ENCODE results near the gene WAPL.
"Not testable (repeated sequence)": the region's sequence is repeated elsewhere in the genome, so short reads cannot be mapped to it uniquely, and the experiment has no call there.

The WAPL gene, protein sequence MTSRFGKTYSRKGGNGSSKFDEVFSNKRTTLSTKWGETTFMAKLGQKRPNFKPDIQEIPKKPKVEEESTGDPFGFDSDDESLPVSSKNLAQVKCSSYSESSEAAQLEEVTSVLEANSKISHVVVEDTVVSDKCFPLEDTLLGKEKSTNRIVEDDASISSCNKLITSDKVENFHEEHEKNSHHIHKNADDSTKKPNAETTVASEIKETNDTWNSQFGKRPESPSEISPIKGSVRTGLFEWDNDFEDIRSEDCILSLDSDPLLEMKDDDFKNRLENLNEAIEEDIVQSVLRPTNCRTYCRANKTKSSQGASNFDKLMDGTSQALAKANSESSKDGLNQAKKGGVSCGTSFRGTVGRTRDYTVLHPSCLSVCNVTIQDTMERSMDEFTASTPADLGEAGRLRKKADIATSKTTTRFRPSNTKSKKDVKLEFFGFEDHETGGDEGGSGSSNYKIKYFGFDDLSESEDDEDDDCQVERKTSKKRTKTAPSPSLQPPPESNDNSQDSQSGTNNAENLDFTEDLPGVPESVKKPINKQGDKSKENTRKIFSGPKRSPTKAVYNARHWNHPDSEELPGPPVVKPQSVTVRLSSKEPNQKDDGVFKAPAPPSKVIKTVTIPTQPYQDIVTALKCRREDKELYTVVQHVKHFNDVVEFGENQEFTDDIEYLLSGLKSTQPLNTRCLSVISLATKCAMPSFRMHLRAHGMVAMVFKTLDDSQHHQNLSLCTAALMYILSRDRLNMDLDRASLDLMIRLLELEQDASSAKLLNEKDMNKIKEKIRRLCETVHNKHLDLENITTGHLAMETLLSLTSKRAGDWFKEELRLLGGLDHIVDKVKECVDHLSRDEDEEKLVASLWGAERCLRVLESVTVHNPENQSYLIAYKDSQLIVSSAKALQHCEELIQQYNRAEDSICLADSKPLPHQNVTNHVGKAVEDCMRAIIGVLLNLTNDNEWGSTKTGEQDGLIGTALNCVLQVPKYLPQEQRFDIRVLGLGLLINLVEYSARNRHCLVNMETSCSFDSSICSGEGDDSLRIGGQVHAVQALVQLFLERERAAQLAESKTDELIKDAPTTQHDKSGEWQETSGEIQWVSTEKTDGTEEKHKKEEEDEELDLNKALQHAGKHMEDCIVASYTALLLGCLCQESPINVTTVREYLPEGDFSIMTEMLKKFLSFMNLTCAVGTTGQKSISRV (N-terminal part only)

DNA sequence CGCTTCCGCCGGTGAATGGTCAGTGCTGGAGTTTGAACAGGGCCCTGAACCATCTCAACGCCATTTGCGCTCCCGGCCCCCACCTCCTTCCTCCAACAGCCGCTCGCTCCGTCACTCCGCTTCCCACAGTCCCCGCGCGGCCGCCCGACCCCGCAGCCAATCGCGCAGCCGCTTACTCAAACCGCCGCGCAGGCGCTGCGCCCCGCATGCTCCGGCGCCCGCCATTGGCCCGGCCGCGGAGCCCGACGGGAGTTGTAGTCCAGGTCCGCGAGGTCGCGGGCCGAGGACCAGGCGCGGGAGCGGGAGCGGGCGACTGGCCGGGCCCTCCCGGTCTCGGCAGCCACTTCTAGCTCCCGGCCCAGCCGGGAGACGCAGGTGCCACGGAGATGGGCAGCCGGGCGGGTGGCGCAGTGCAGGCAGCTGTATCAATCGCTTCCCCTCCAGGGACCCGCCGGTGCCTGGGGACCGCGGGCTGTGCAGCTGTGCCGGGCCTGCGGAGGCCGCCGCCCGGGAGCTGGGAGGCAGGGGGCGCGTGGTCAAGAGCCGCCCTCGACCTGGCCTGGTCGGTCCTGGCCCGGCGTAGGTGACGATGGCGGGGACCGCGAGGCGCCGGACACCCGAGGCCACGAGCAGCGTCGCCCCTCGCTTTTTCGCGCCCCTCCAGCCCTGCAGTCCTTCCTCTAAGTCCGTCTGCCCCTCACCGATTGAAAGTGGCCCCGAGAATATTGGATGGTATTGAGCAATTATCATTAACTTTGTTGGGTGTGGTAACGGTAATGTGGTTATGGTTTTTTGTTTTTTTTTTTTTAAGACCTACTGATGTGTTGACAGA is at the start of gene WAPL:
TSS of gene WAPL (minus strand) at position 115 of the 832 bp plus-strand sequence. CDS start 3,723 bp downstream, outside the sequence.
- peak; percentile 95 for DNase-seq

DNA sequence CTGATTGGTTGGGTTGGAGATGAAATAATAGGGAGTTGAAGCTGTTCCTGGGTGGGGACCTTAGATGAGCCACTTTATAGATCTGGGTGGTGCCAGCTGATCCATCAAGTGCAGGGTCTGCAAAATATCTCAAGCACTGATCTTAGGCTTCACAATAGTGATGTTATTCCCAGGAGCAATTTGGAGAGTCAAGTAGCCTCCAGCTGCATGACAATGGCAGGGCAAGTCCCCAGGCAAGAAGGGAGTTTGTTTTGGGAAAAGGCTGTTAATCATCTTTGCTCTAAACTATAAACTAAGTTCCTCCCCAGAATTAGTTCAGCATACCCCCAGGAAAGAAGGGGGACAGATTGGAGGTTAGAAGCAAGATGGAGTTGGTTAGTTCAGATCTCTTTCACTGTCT is 47.7 kb upstream of the WAPL start:
- DNase-seq, result no peak

DNA sequence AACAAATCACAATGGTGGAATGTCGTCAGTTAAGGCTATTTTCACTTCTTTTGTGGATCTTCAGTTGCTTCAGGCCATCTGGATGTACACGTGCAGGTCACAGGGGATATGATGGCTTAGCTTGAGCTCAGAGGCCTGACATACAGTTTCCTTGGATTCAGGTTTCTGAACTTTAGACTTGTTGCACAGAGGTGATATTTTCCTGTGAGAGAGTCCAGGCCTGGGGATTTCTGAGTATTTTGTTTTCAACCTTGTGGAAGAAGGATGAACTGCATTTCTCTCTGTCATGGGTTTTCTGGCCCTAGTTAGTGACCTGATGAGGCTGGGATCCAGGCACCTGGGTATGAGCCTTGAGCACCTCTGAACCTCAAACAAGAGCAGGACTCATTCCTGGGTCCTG is 44.9 kb upstream of the WAPL start:
- DNase-seq, result not testable (repeated sequence)

DNA sequence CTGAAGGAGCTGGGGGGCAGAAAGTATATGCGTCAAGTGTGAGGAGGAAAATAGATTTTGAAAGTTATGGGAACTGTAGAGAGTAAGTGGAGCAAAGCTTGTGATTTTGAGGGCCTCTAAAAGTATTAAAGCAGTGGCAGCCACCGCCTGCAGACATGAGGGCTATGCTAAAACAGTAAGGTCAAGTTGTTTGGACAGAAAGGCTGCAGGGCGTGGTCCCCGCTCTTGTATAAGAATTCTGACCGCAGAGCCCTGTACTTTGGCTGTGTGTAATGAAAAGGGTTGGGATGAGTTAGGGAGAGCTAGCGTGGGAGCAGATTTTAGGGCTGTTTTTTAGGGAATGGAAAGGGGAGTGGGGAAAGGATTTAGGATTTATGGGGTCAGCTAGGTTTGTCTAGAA is 41.7 kb upstream of the WAPL start:
- DNase-seq, result not testable (repeated sequence)

DNA sequence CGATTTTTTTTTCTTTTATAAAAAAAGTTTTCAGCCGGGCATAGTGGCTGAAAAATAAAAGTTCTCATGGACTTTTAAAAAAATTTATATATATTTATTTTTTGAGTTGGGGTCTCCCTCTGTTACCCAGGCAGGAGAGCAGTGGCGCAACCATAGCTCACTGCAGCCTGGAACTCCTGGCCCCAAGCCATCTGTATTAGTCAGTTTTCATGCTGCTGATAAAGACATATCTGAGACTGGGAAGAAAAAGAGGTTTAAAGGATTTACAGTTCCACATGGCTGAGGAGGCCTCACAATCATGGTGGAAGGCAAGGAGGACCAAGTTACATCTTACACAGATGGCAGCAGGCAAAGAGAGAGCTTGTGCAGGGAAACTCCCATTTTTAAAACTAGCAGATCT is 37.1 kb upstream of the WAPL start:
- peak; percentile 29 for DNase-seq

DNA sequence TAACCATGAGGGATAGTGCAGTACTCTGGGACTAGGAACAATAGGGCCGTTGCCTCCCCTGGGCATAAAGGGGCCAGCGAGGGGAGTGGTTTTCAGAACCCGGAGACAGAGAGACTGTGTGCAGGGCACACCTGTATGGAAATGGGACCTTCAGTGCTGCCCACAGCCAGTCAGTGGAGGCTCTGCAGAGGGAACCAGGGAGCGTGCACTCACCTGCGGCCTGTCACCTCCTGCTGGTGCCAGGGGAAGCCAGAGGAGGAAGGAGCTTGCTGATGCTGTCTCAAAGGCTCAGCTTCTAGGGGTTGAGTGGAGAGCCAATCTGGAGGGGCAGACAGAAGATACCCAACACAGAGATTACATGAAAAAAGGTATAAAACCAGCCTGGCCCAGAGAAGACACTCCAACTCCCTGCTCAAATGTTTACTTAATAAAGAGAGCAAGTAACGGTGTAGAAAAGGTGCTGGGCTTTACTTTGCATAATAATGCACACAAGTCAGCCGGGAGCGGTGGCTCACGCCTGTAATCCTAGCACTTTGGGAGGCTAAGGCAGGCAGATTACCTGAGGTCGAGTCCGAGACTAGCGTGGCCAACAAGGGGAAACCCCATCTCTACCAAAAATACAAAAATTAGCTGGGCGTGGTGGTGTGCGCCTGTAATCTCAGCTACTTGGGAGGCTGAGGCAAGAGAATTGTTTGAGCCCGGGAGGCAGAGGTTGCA is 35.5 kb upstream of the WAPL start:
- peak; percentile 77 for DNase-seq

DNA sequence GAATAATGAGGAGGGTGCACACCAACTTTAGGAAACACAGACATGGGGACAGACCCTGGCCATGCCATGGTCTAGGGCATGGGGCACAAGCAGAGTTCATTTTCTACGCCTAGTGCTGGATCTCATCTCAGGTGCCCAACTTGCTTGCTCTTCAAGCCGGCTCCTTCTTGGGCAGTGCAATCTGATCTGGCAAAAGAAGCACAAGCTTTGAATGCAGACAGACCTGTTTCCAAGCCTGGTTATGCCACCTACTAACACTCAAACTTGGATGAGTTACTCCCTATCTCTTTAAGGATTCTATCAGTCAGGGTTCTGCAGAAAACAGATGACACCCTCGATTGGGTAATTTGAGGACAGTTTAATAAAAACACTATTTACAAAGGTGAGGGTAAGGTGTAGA is 34.9 kb upstream of the WAPL start:
- DNase-seq, result no peak

DNA sequence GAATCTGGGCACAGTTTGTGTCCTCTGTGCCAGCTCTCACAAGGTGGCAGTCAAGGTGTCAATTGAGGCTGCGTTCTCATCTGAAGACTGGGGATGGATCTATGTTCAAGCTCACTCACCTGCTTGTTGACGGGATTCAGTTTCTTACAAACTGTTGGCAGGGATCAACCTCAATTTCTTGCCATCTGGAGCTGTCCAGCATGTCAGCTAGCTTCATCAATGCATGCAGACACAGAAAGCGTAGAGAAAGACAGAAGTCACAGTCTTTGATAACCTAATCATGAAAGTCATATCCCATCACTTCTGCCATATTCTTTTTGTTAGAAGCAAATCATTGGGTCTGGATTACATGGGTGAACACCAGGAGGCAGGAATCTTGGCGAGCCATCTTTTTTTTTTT is 32.0 kb upstream of the WAPL start:
- no peak for DNase-seq

DNA sequence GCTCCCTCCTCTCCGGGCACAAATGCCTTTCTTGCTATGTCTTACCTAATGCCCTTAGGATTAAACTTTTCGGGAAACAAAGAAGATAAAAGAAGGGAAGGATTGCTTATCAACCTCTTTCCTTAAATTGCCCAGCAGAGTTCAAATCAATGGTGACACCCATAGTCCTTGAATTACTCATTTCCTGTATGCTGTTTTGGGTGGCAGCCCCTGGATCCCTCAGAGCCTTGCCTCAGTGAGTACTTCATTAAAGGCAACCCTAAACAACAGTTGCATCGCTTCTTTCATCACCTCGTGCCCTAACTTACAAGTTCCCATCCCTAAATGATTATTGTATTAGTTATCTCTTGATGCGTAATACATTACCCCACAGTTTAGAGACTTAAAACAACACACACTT is 31.6 kb upstream of the WAPL start:
- no peak for DNase-seq

DNA sequence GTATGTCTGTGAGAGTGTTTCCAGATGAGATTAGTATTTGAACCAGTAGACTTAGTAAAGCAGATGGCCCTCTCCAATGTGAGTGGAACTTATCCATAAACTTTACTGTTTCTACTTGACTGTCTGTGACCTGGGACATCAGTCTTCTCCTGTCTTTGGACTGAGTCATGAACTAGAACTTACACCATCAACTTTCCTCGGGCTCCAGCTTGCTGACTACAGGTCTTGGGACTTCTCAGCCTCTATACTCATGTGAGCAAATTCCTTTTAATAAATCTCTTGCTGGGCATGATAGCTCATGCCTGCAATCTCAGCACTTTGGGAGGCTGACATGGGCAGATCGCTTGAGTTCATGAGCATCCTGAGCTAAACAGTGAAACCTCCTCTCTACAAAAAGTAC is 25.7 kb upstream of the WAPL start:
- no peak for DNase-seq

DNA sequence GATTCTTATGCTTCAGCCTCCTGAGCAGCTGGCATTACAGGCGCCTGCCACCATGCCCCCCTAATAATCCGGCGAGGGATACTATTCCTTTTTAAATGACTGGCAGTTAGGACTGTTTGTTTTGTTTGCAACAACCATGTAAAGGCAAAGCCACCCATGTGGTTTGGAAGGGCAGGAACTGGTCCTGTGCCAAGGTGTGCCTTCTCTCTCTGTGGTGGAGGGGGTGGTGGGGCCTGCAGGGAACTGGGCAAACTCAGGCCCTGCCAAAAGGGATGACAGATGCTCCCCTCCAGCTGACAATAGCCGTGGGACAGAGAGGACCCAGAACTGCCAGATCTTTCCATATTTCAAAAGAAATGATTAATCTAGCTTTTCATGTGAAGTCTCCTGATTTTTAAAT is 23.5 kb upstream of the WAPL start:
- peak; percentile 95 for DNase-seq

DNA sequence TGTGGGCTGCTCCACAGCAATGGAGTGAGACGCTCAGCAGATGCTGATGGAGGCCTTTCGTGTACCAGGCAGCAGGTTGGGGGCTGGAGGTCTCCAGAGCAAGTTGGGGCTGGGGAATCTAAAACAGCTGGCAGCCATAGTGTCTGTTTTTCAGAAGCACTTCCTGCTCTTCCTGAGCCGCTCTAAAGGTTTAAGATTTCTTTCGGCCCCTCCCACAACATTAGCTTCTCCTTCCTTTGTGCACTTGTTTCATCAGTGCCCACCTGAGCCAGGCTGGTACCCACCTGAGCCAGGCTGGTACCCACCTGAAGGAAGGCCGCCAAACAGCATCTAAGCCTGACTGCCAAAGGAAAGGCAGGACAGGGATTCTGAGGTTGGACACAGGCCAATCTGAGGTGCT is 18.4 kb upstream of the WAPL start:
- peak; percentile 8 for DNase-seq

DNA sequence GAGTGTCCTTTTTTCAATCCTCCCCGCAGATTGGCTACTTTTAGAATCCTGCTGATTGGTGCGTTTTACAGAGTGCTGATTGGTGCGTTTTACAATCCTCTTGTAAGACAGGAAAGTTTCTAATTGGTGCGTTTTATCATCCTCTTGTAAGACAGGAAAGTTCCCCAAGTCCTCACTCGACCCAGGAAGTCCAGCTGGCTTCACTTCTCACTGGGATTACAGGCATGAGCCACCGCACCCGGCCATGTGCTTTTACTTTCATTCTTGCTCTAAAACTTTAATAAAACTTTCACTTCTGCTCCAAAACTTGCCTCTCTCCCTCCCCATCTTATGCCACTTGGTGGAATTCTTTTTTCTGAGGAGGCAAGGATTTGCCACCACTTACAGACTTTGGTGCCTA is 17.0 kb upstream of the WAPL start:
- no peak for DNase-seq

DNA sequence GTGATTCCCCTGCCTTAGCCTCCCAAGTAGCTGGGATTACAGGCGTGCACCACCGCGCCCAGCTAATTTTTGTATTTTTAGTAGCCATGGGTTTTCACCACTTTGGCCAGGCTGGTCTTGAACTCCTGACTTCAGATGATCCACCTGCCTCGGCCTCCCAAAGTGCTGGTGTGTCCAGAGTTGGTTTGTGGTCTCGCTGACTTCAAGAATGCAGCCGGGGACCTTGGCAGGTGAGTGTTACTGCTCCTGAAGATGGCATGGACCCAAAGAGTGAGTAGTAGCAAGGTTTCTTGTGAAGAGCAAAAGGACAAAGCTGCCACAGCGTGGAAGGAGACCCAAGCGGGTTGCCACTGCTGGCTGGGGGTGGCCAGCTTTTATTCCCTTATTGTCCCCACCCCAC is 16.4 kb upstream of the WAPL start:
- not testable (repeated sequence) for DNase-seq

DNA sequence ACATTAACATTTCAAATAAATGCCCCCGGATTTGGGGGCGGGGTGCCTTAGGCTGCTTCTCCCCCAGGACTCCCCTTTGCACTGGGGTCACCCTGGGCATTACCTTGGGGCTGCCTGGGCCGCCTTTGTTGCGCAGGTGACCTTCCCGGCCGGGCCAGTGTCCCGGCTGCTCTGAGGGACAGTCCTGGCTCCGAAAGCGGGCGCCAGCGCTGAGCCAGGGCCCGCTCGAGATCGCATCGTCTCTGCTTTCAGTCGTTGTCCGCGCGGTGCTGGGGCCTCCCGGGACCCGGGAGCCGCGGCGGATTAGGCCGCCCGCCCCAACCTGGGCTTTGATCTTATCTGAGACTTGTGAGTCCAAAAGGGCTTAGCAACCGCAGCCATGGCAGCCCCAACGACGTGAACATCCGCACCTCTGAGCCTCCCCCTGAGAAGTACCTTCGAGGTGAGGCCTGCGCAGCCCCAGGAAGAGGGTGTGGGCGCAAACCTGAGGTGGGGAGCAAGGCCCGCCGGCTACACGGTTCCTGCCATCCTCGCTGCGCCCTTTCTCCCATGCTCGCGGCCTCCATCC is 14.8 kb upstream of the WAPL start:
- no peak for DNase-seq

DNA sequence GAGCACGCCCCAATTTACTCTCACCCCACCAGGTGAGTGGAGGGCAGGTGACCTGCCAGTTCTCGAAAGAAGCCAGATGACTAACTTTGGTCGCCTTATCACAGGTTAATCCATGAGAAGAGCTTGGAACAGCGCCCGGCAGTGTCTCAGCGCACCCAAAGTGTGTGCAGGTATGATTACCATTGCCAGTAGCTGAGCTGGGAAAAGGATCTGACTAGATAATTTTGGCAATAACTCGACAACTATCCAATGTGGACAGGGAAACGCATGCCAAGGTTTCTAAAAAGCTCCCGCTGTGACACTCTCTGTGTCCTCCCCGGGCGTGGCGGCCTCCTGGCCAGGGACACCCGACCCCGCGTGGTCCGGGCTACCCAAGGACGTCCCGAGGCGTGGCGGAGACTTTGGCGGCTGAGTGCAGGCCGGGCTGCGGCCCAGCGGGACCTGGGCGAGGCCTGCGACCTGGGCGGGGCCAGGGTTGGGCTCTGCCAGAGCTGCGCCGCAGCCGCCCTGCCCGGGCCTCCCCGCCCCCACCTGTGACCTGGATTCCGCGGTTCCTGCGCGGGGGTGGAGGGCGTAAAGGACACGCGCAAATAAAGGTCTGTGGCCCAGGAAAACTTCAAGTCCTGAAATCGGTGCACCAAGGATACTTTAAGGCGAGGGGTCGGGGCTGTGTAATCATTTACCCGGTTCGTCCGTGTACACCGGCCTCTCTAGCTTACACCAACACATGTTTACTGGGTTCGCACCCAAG is 13.7 kb upstream of the WAPL start:
- DNase-seq, result no peak

DNA sequence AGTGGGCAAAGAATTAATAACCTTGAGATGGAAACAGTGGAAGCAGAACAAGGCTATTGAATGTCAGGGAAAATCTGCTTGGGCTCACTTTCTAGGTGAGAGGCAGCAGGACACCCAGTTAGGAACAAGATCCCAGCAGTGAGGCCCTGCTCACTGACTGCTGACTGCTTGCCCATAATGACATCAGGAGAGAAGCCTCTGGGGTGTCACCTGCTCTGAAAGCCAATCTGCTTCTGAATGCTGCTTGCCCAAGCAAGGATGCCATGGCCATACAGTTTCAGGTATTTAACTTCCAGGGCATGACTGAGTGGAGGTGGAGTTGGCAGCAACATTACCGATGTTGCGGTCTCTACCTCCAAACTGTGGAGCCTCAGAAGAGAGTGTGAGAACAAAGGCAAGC is 11.7 kb upstream of the WAPL start:
- DNase-seq, result no peak

DNA sequence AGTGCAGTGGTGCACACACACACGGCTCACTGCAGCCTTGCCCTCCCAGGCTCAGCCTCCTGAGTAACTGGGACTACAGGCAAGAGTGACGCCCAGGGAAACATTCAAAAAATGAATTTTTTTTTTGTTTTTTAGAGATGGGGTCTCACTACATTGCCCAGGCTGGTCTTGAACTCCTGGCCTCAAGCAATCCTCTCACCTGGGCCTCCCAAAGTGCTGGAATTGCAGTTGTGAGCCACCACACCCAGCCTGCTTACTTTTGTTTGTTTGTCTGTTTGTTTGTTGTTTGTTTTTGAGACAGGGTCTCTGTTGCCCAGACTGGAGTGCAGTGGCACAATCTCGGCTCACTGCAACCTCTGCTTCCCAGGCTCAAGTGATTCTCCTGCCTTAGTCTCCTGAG is 7.1 kb upstream of the WAPL start:
- not testable (repeated sequence) for DNase-seq

DNA sequence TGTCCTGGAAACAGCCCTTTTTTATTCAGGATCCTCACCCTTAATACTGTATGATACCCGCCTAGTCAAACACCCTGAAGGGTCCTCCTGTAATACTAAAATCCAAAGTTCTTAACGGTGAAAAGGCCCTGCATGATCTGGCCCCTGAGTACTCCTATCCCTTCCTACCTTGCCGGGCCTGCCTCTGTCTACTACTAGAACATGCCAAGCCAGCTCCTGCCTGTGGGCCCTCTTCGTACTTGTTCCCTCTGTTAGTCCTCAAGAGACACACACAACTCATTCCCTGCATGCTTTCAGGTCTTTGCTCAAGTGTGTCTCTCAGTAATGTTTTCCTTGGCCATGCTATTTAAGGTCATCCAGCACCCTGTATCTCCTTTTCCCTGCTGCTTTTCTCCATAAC is 5.0 kb upstream of the WAPL start:
- no peak for DNase-seq

DNA sequence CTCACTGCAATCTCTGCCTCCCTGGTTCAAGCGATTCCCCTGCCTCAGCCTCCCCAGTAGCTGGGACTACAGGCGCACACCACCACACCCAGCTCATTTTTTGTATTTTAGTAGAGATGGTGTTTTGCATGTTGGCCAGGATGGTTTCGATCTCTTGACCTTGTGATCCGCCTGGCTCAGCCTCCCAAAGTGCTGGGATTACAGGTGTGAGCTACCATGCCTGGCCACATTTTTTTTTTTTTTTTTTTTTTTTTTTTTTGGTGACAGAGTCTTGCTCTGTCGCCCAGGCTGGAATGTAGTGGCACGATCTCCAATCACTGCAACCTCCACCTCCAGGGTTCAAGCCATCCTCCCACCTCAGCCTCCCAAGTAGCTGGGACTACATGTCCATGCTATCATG is 4.1 kb upstream of the WAPL start:
- not testable (repeated sequence) for DNase-seq
